ENCODE measurements around the gene TRMT112.

TRMT112 gene

GRCh38 chr11:64292460-64293254 is 24.7 kb downstream of the TRMT112 start:
- DNase-seq (ENCODE audit: low read depth, low spot score): no peak

GRCh38 chr11:64291752-64292459 is 25.5 kb downstream of the TRMT112 start:
- no peak for DNase-seq (ENCODE audit: low read depth, low spot score)

- DNase-seq (ENCODE audit: low read depth, low spot score): no peak
Observed at GRCh38 chr11:64291262-64291751, 26.1 kb downstream of the TRMT112 start, which contains the start of gene KCNK4. Gene KCNK4 (plus strand): TSS chr11:64291302. CDS start chr11:64293019, 1,717 bp downstream.

- no peak for DNase-seq (ENCODE audit: low read depth, low spot score)
Observed at GRCh38 chr11:64290352-64291261, 26.8 kb downstream of the TRMT112 start.

- DNase-seq (ENCODE audit: low read depth, low spot score): no peak
Observed at GRCh38 chr11:64289002-64289564, 28.3 kb downstream of the TRMT112 start.

- DNase-seq (ENCODE audit: low read depth, low spot score): no peak
Observed at GRCh38 chr11:64288353-64288750, 29.0 kb downstream of the TRMT112 start.

- no peak for DNase-seq (ENCODE audit: low read depth, low spot score)
Observed at GRCh38 chr11:64287676-64288352, 29.5 kb downstream of the TRMT112 start.

GRCh38 chr11:64286801-64287159 is 30.6 kb downstream of the TRMT112 start:
- DNase-seq (ENCODE audit: low read depth, low spot score): no peak

- DNase-seq (ENCODE audit: low read depth, low spot score): no peak
Observed at GRCh38 chr11:64285885-64286800, 31.2 kb downstream of the TRMT112 start.

- DNase-seq (ENCODE audit: low read depth, low spot score): peak; percentile 75
Observed at GRCh38 chr11:64284962-64285884, 32.1 kb downstream of the TRMT112 start, which contains the start of gene GPR137. Gene GPR137 (plus strand): TSS chr11:64285848. CDS start chr11:64286525, 677 bp downstream.

- DNase-seq (ENCODE audit: low read depth, low spot score): peak; percentile 79
Observed at GRCh38 chr11:64284048-64284961, 33.1 kb downstream of the TRMT112 start, which contains the start of gene BAD. Gene BAD (minus strand): TSS chr11:64284665. CDS start chr11:64284368, 297 bp downstream.

- no peak for DNase-seq (ENCODE audit: low read depth, low spot score)
Observed at GRCh38 chr11:64283092-64283491, 34.3 kb downstream of the TRMT112 start.

GRCh38 chr11:64281957-64282770 is 35.2 kb downstream of the TRMT112 start:
- no peak for DNase-seq (ENCODE audit: low read depth, low spot score)

- DNase-seq (ENCODE audit: low read depth, low spot score): no peak
Observed at GRCh38 chr11:64278576-64279190, 38.7 kb downstream of the TRMT112 start.

GRCh38 chr11:64276653-64277431 is 40.5 kb downstream of the TRMT112 start:
- no peak for DNase-seq (ENCODE audit: low read depth, low spot score)
